ENCODE results near the gene RELT.
A peak's percentile ranks its signal among the peaks of the same experiment; 100 is the strongest.

The RELT gene

GRCh38 chr11:73380897-73381410 is 4.8 kb downstream of the RELT start:
- no peak overlapping the region for H2AFZ ChIP-seq (ENCODE audit: low read length)
- no peak overlapping the region for H3K27ac ChIP-seq (replicated peaks; ENCODE audit: low read length)
- H3K36me3 ChIP-seq (replicated peaks in 1 of 2; ENCODE audit: control insufficient read depth in 2 of 2, insufficient read depth in 2 of 2, low read length in 2 of 2), result peaks cover 0 to 1% of the 10 kb centered on the region in 2 donors
- peak overlapping the region; percentile 45 for H2BK5ac ChIP-seq (ENCODE audit: low read length)
- H3K27me3 ChIP-seq (ENCODE audit: control insufficient read depth in 3 of 3, insufficient read depth in 3 of 3, low read depth in 1 of 3, low read length in 3 of 3), result no peaks in the 10 kb centered on the region
- H3K4me3 ChIP-seq (ENCODE audit: low read length in 2 of 2), result no peak overlapping the region
- H3K9ac ChIP-seq (ENCODE audit: low read depth, low read length, poor library complexity), result no peak overlapping the region
- H2AK5ac ChIP-seq (ENCODE audit: low read depth, low read length), result no peak overlapping the region
- H3K4me2 ChIP-seq (ENCODE audit: insufficient read depth, low read length, poor library complexity, severe bottlenecking), result no peak overlapping the region
- H4K8ac ChIP-seq (ENCODE audit: low read depth, low read length), result no peak overlapping the region
- peaks cover 31% of the 10 kb centered on the region for H3K79me1 ChIP-seq (ENCODE audit: low read depth, low read length)
- H3K4ac ChIP-seq (ENCODE audit: low read length), result no peak overlapping the region
- no peak overlapping the region for H3K18ac ChIP-seq (ENCODE audit: low read length)
- H3K4me1 ChIP-seq (ENCODE audit: control insufficient read depth in 2 of 2, insufficient read depth in 1 of 2, low read depth in 1 of 2, low read length in 2 of 2), result peaks cover 22 to 34% of the 10 kb centered on the region in 2 donors
- H4K91ac ChIP-seq (ENCODE audit: low read depth, low read length, poor library complexity), result no peak overlapping the region
- no peaks in the 10 kb centered on the region for H3K9me3 ChIP-seq (replicated peaks in 1 of 2; ENCODE audit: control insufficient read depth in 2 of 2, insufficient read depth in 1 of 2, low read depth in 1 of 2, low read length in 2 of 2)
- DNase-seq (ENCODE audit: low spot score), result no peak
- H2BK12ac ChIP-seq (ENCODE audit: low read length), result no peak overlapping the region
- H3K14ac ChIP-seq (ENCODE audit: low read length), result no peak overlapping the region
- peak overlapping the region; percentile 4 for H3K23ac ChIP-seq (ENCODE audit: low read depth, low read length, poor library complexity)
- H2BK15ac ChIP-seq (ENCODE audit: low read length), result no peak overlapping the region
- WGBS, 2 donors (ENCODE audit: extremely low coverage in 2 of 2, insufficient read length in 2 of 2, insufficient replicate concordance in 1 of 2), result no CpG with 5 or more reads among the region's 4 CpGs
- H2BK120ac ChIP-seq (ENCODE audit: low read depth, low read length), result no peak overlapping the region

GRCh38 chr11:73381589-73381988 is 5.4 kb downstream of the RELT start:
- no peak overlapping the region for H2AFZ ChIP-seq (ENCODE audit: low read length)
- no peak overlapping the region for H4K8ac ChIP-seq (ENCODE audit: low read depth, low read length)
- no peak overlapping the region for H4K91ac ChIP-seq (ENCODE audit: low read depth, low read length, poor library complexity)
- H3K14ac ChIP-seq (ENCODE audit: low read length), result no peak overlapping the region
- H3K18ac ChIP-seq (ENCODE audit: low read length), result peak overlapping the region; percentile 20
- H3K79me1 ChIP-seq (ENCODE audit: low read depth, low read length), result peaks cover 35% of the 10 kb centered on the region
- no peak overlapping the region for H2BK5ac ChIP-seq (ENCODE audit: low read length)
- no peaks in the 10 kb centered on the region for H3K27me3 ChIP-seq (ENCODE audit: control insufficient read depth in 3 of 3, insufficient read depth in 3 of 3, low read depth in 1 of 3, low read length in 3 of 3)
- no peak overlapping the region for H2BK120ac ChIP-seq (ENCODE audit: low read depth, low read length)
- no peak overlapping the region for H3K4ac ChIP-seq (ENCODE audit: low read length)
- H2BK12ac ChIP-seq (ENCODE audit: low read length), result no peak overlapping the region
- H3K36me3 ChIP-seq (replicated peaks in 1 of 2; ENCODE audit: control insufficient read depth in 2 of 2, insufficient read depth in 2 of 2, low read length in 2 of 2), result peaks cover 0 to 1% of the 10 kb centered on the region in 2 donors
- no peak overlapping the region for H3K9ac ChIP-seq (ENCODE audit: low read depth, low read length, poor library complexity)
- peak overlapping the region; percentile 6 for H2AK5ac ChIP-seq (ENCODE audit: low read depth, low read length)
- no peak overlapping the region for H3K23ac ChIP-seq (ENCODE audit: low read depth, low read length, poor library complexity)
- no peak overlapping the region for H2BK15ac ChIP-seq (ENCODE audit: low read length)
- no peak for DNase-seq (ENCODE audit: low spot score)
- H3K4me1 ChIP-seq (ENCODE audit: control insufficient read depth in 2 of 2, insufficient read depth in 1 of 2, low read depth in 1 of 2, low read length in 2 of 2), result peaks cover 28 to 35% of the 10 kb centered on the region in 2 donors
- no peak overlapping the region for H3K27ac ChIP-seq (replicated peaks; ENCODE audit: low read length)
- no peaks in the 10 kb centered on the region for H3K9me3 ChIP-seq (replicated peaks in 1 of 2; ENCODE audit: control insufficient read depth in 2 of 2, insufficient read depth in 1 of 2, low read depth in 1 of 2, low read length in 2 of 2)
- WGBS, 2 donors (ENCODE audit: extremely low coverage in 2 of 2, insufficient read length in 2 of 2, insufficient replicate concordance in 1 of 2), result no CpG with 5 or more reads among the region's 6 CpGs
- H3K4me2 ChIP-seq (ENCODE audit: insufficient read depth, low read length, poor library complexity, severe bottlenecking), result no peak overlapping the region
- no peak overlapping the region for H3K4me3 ChIP-seq (ENCODE audit: low read length in 2 of 2)

- Histone ChIP-seq H3K18ac (ENCODE audit: low read length) (peak overlapping the region; percentile 20), H4K8ac (ENCODE audit: low read depth, low read length) (no peak overlapping the region), H3K27me3 (ENCODE audit: control insufficient read depth in 3 of 3, insufficient read depth in 3 of 3, low read depth in 1 of 3, low read length in 3 of 3) (no peaks in the 10 kb centered on the region), H2BK12ac (ENCODE audit: low read length) (no peak overlapping the region), H3K9me3 (replicated peaks in 1 of 2; ENCODE audit: control insufficient read depth in 2 of 2, insufficient read depth in 1 of 2, low read depth in 1 of 2, low read length in 2 of 2) (no peaks in the 10 kb centered on the region), H3K14ac (ENCODE audit: low read length) (no peak overlapping the region), H3K4me1 (ENCODE audit: control insufficient read depth in 2 of 2, insufficient read depth in 1 of 2, low read depth in 1 of 2, low read length in 2 of 2) (peaks cover 27 to 33% of the 10 kb centered on the region in 2 donors), H2AK5ac (ENCODE audit: low read depth, low read length) (peak overlapping the region; percentile 6), H3K27ac (replicated peaks; ENCODE audit: low read length) (no peak overlapping the region), H4K91ac (ENCODE audit: low read depth, low read length, poor library complexity) (no peak overlapping the region), H3K4me3 (ENCODE audit: low read length in 2 of 2) (no peak overlapping the region), H3K9ac (ENCODE audit: low read depth, low read length, poor library complexity) (no peak overlapping the region), H2BK15ac (ENCODE audit: low read length) (no peak overlapping the region), H2BK5ac (ENCODE audit: low read length) (no peak overlapping the region), H3K36me3 (replicated peaks in 1 of 2; ENCODE audit: control insufficient read depth in 2 of 2, insufficient read depth in 2 of 2, low read length in 2 of 2) (peaks cover 0 to 1% of the 10 kb centered on the region in 2 donors), H3K79me1 (ENCODE audit: low read depth, low read length) (peaks cover 31% of the 10 kb centered on the region), H3K4ac (ENCODE audit: low read length) (no peak overlapping the region), H3K23ac (ENCODE audit: low read depth, low read length, poor library complexity) (peak overlapping the region; percentile 50), H2AFZ (ENCODE audit: low read length) (no peak overlapping the region), H2BK120ac (ENCODE audit: low read depth, low read length) (no peak overlapping the region), H3K4me2 (ENCODE audit: insufficient read depth, low read length, poor library complexity, severe bottlenecking) (no peak overlapping the region)
- WGBS, 2 donors (ENCODE audit: extremely low coverage in 2 of 2, insufficient read length in 2 of 2, insufficient replicate concordance in 1 of 2), result no CpG with 5 or more reads among the region's 7 CpGs
- DNase-seq (ENCODE audit: low spot score), result no peak
Measured at GRCh38 chr11:73382183-73382582, 6.0 kb downstream of the RELT start.

DNA sequence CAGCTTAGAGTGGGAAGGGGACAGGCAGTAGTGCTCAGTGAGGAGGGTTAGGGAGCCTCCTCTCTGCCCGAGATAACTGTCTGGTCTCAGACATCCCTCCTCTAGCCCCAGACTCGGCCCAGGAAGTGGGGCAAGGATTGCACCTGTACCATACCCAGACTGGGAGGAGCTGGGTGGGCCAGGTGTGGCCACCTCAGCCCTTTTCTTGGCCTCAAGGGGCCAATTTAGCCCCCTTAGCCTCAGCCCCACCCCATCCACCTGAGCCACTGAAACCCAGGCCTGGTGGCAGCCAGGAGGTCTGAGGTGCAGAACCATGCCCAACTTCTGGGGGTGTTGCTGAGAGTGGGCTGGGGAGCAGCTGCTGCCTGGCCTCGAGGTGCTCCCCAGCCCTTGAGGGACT is 6.5 kb downstream of the RELT start:
- H2BK5ac ChIP-seq (ENCODE audit: low read length), result no peak overlapping the region
- H3K23ac ChIP-seq (ENCODE audit: low read depth, low read length, poor library complexity), result peak overlapping the region; percentile 46
- no peak overlapping the region for H3K4me2 ChIP-seq (ENCODE audit: insufficient read depth, low read length, poor library complexity, severe bottlenecking)
- H2BK15ac ChIP-seq (ENCODE audit: low read length), result no peak overlapping the region
- H3K14ac ChIP-seq (ENCODE audit: low read length), result no peak overlapping the region
- H2AFZ ChIP-seq (ENCODE audit: low read length), result no peak overlapping the region
- peaks cover 0 to 1% of the 10 kb centered on the region in 2 donors for H3K36me3 ChIP-seq (replicated peaks in 1 of 2; ENCODE audit: control insufficient read depth in 2 of 2, insufficient read depth in 2 of 2, low read length in 2 of 2)
- peaks cover 27 to 33% of the 10 kb centered on the region in 2 donors for H3K4me1 ChIP-seq (ENCODE audit: control insufficient read depth in 2 of 2, insufficient read depth in 1 of 2, low read depth in 1 of 2, low read length in 2 of 2)
- no peak overlapping the region for H2BK120ac ChIP-seq (ENCODE audit: low read depth, low read length)
- no peaks in the 10 kb centered on the region for H3K9me3 ChIP-seq (replicated peaks in 1 of 2; ENCODE audit: control insufficient read depth in 2 of 2, insufficient read depth in 1 of 2, low read depth in 1 of 2, low read length in 2 of 2)
- peaks cover 31% of the 10 kb centered on the region for H3K79me1 ChIP-seq (ENCODE audit: low read depth, low read length)
- no peak for DNase-seq (ENCODE audit: low spot score)
- H3K9ac ChIP-seq (ENCODE audit: low read depth, low read length, poor library complexity), result no peak overlapping the region
- no CpG with 5 or more reads among the region's 3 CpGs for WGBS, 2 donors (ENCODE audit: extremely low coverage in 2 of 2, insufficient read length in 2 of 2, insufficient replicate concordance in 1 of 2)
- H3K27ac ChIP-seq (replicated peaks; ENCODE audit: low read length), result no peak overlapping the region
- no peak overlapping the region for H3K4me3 ChIP-seq (ENCODE audit: low read length in 2 of 2)
- H2BK12ac ChIP-seq (ENCODE audit: low read length), result no peak overlapping the region
- H3K18ac ChIP-seq (ENCODE audit: low read length), result peak overlapping the region; percentile 36
- no peak overlapping the region for H4K8ac ChIP-seq (ENCODE audit: low read depth, low read length)
- no peak overlapping the region for H2AK5ac ChIP-seq (ENCODE audit: low read depth, low read length)
- no peaks in the 10 kb centered on the region for H3K27me3 ChIP-seq (ENCODE audit: control insufficient read depth in 3 of 3, insufficient read depth in 3 of 3, low read depth in 1 of 3, low read length in 3 of 3)
- H3K4ac ChIP-seq (ENCODE audit: low read length), result no peak overlapping the region
- H4K91ac ChIP-seq (ENCODE audit: low read depth, low read length, poor library complexity), result no peak overlapping the region

All from neuronal stem cell (in vitro differentiated cells).